ENCODE results near the gene FAM50B. TPM values are rescaled to one million over a fixed set of nuclear protein-coding genes. Genes with fewer than 3 reads are reported as not detected.

The FAM50B gene
- total and polyA plus RNA-seq, 2 of the 13 experiments (the other 11 are each of a cell fraction or from before 2014, with no cell fraction given), result 0.05 TPM; not detected in 1

GRCh38 chr6:3849681-3850450 is 693 bp downstream of the FAM50B start (continued):
- TF ChIP-seq ZNF883 (CRISPR knock-in tag; IDR thresholded peaks at IDR 0.05; ENCODE audit: not compliant biosample characterization) (peak; percentile 46), ZNF563 (CRISPR knock-in tag; IDR thresholded peaks at IDR 0.05) (0 out of 2 replicates have a peak, but pooled peaks have one; percentile 19), KDM1A (CRISPR knock-in tag; IDR thresholded peaks at IDR 0.05) (no peak), ZNF547 (CRISPR knock-in tag; IDR thresholded peaks at IDR 0.05) (0 out of 2 replicates have a peak, but pooled peaks have one; percentile 40), ZNF326 (CRISPR knock-in tag; IDR thresholded peaks at IDR 0.05; ENCODE audit: borderline replicate concordance) (no peak), BRD4 (CRISPR knock-in tag; IDR thresholded peaks at IDR 0.05) (peak; percentile 8; the same call in 1 of the 2 replicates)

- no peak overlapping the region for H3K9ac ChIP-seq (ENCODE audit: insufficient read depth, low read depth, low read length)
These were observed 1.5 kb downstream of the FAM50B start for GRCh38 chr6:3850451-3851203.

More at GRCh38 chr6:3850451-3851203, 1.5 kb downstream of the FAM50B start:
- intact Hi-C loops (cut with micrococcal nuclease; ENCODE audit: unreplicated experiment) (no loop called here), in situ Hi-C loops (cut with HindIII; ENCODE audit: extremely low pct_ligation_motif_present, low pct_unique_long_range_greater_than_20kb) (no loop called here)
- Histone ChIP-seq H3K4me1 (ENCODE audit: insufficient read depth, low read length) (peaks cover 50% of the 10 kb centered on the region), H3K27ac (ENCODE audit: extremely low read length, insufficient read depth, low read length) (no peak overlapping the region), H4K20me1 (ENCODE audit: insufficient read depth, low read length) (no peaks in the 10 kb centered on the region), H3K36me3 (replicated peaks in 1 of 2; ENCODE audit: control insufficient read depth in 1 of 2, insufficient read depth in 2 of 2, low read length in 2 of 2) (no peaks in the 10 kb centered on the region), H3K4me3 (replicated peaks in 1 of 3; ENCODE audit: insufficient read depth in 1 of 3, low read depth in 2 of 3, low read length in 3 of 3) (no peak overlapping the region), H3K9me3 (ENCODE audit: low read length) (no peaks in the 10 kb centered on the region), H3K4me2 (ENCODE audit: low read depth, low read length) (no peak overlapping the region), H3K79me2 (ENCODE audit: insufficient read depth, low read length) (no peaks in the 10 kb centered on the region), H3K27me3 (ENCODE audit: control insufficient read depth in 1 of 2, insufficient read depth in 2 of 2, low read length in 2 of 2) (no peaks in the 10 kb centered on the region), H2AFZ (ENCODE audit: low read length) (no peak overlapping the region)
- 95% methylated on average over 33 of the region's 33 CpGs for WGBS (ENCODE audit: low lambda C conversion rate)
- ChIA-PET POLR2A (no interaction called here), CTCF (ENCODE audit: low intra/inter-chr PET ratio, low total read pairs) (interaction anchor here (2.8 to 3.1 kb wide), 2 partner anchors 83 to 128 kb away, joined by 18 to 39 read pairs; no protein-coding TSS in a partner anchor)
- DNase-seq (ENCODE audit: low spot score) (no peak), FAIRE-seq (no peak), ATAC-seq (no peak)
- TF ChIP-seq ZNF510 (CRISPR knock-in tag; IDR thresholded peaks at IDR 0.05; ENCODE audit: low read depth), result no peak
- TF ChIP-seq ZNF44 (CRISPR knock-in tag; IDR thresholded peaks at IDR 0.05), result no peak
- no peak for TF ChIP-seq ZNF546 (CRISPR knock-in tag; conservative IDR thresholded peaks at IDR 0.05)
- TF ChIP-seq ZBTB37 (CRISPR knock-in tag; IDR thresholded peaks at IDR 0.05), result no peak
- TF ChIP-seq ZSCAN31 (CRISPR knock-in tag; IDR thresholded peaks at IDR 0.05; ENCODE audit: low read depth), result no peak
- TF ChIP-seq U2AF2 (IDR thresholded peaks at IDR 0.05; ENCODE audit: low read depth, low read length), result no peak
- no peak for TF ChIP-seq ZFP37 (CRISPR knock-in tag; IDR thresholded peaks at IDR 0.05; ENCODE audit: borderline replicate concordance)
- TF ChIP-seq PHF20 (CRISPR knock-in tag; IDR thresholded peaks at IDR 0.05), result no peak
- TF ChIP-seq HOXD1 (CRISPR knock-in tag; IDR thresholded peaks at IDR 0.05), result no peak
- TF ChIP-seq MBNL3 (CRISPR knock-in tag; conservative IDR thresholded peaks at IDR 0.05), result no peak
- no TSS peak for BruUV-seq (replicated peaks)

All from HepG2 (cell line).